Bronchial epithelial cell (primary cell): Measurements from ENCODE around the gene ARHGAP42. TPM values are rescaled to one million over a fixed set of nuclear protein-coding genes. Genes with fewer than 3 reads are reported as not detected.
"Not testable (repeated sequence)": the region's sequence is repeated elsewhere in the genome, so short reads cannot be mapped to it uniquely, and the experiment has no call there.

ENCODE experiments used
- DNase-seq: peaks from one replicate; pipeline ENCODE4 v3.0.0-alpha.2; 2010; ENCODE audit warnings: low read depth
- FAIRE-seq: peaks from 2 replicates; lab custom pipeline; 2011; peaks lifted over from hg19 to GRCh38; lab: Jason Lieb, UNC
- H3K27me3 ChIP-seq: 2 replicates; pipeline ENCODE4 v1.5.1; 2011; ENCODE audit warnings: low read length; ENCODE audit not compliant: control insufficient read depth, insufficient read depth
- H3K36me3 ChIP-seq: 2 replicates; pipeline ENCODE4 v1.5.1; 2011; ENCODE audit warnings: low read length; ENCODE audit not compliant: control insufficient read depth, insufficient read depth
- H3K4me3 ChIP-seq: 2 replicates; pipeline ENCODE4 v1.5.1; 2011; ENCODE audit warnings: mild to moderate bottlenecking, low read depth, low read length, control low read depth
- total RNA-seq: library from RNA; depleted of rRNA; stranded (reverse); fragments of >200 nt; gene quantifications from 2 replicates; pipeline ENCODE4 v1.2.1, GENCODE V29; 2014
- TF ChIP-seq, protein P1 (sequence below): IDR thresholded peaks from 2 replicates; pipeline ENCODE4 v1.5.1; 2011; ENCODE audit warnings: mild to moderate bottlenecking, moderate library complexity, low read length, control low read depth, inconsistent platforms; ENCODE audit not compliant: insufficient read depth, severe bottlenecking

The ARHGAP42 gene
- total RNA-seq, 1 donor from 2014 or later = 5.3 TPM

DNA sequence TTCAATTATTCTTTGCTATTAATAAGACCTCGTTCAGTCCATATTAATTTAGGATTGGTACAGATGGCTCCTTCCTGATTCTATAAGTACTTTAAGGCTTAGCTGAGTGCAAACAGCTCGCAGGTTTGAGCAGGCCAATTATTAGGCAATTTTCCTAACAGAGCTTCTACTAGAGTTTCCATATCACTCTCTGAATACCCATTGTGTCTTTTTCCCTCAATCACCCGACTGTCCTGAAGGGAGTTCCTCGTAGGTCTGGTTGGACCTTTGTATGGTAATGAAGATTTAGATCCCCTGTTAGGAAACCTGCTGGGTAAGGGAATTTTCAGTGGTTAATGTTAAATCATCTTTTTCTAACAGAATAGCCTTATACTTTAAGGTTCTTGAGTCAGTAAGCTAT is 61.1 kb downstream of the ARHGAP42 start:
- Histone ChIP-seq H3K36me3 (no peaks in the 10 kb centered on the region), H3K27me3 (no peaks in the 10 kb centered on the region), H3K4me3 (no peak overlapping the region)
- DNase-seq (no peak), FAIRE-seq (no peak)
- TF ChIP-seq, protein P1, sequence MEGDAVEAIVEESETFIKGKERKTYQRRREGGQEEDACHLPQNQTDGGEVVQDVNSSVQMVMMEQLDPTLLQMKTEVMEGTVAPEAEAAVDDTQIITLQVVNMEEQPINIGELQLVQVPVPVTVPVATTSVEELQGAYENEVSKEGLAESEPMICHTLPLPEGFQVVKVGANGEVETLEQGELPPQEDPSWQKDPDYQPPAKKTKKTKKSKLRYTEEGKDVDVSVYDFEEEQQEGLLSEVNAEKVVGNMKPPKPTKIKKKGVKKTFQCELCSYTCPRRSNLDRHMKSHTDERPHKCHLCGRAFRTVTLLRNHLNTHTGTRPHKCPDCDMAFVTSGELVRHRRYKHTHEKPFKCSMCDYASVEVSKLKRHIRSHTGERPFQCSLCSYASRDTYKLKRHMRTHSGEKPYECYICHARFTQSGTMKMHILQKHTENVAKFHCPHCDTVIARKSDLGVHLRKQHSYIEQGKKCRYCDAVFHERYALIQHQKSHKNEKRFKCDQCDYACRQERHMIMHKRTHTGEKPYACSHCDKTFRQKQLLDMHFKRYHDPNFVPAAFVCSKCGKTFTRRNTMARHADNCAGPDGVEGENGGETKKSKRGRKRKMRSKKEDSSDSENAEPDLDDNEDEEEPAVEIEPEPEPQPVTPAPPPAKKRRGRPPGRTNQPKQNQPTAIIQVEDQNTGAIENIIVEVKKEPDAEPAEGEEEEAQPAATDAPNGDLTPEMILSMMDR = no peak

DNA sequence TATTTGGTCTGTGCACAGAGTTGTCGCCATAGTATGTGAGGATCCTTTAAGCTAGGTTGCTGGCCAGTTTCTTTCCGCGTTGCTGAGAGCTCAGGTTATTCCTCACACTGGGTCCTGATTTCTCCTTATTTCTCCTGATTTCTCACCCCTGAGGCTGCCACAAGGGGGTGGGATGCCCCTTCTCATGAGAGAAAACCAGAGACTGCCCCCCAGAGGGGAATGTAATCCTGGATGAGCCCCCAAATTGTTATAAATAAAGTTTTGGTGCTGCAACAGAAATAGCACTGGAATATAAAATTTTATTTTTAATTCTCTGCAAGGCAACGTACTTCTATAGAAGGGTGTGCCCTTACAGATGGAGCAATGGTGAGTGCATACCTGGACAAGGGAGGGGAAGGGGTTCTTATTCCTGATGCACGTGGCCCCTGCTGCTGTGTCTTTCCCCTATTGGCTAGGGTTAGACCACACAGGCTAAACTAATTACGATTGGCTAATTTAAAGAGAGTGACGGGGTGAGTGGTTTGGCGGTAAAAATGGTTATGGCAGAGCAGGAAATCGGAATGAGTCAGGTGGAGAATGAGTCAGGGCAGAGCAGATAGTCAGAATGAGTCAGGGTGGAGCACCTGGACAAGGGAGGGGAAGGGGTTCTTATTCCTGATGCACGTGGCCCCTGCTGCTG is 62.9 kb downstream of the ARHGAP42 start:
- H3K27me3 ChIP-seq, H3K4me3 ChIP-seq, FAIRE-seq, H3K36me3 ChIP-seq, DNase-seq: not testable (repeated sequence)

DNA sequence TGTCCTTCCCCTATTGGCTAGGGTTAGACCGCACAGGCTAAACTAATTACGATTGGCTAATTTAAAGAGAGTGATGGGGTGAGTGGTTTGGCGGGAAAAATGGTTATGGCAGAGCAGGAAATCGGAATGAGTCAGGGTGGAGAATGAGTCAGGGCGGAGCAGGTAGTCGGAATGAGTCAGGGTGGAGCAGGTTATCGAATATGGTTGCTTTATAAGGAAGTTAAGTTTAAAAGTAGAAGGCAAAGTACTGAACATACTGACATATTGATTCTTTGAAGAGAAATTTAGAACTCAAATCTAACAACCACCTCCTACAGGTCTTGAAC is 63.4 kb downstream of the ARHGAP42 start:
- H3K36me3 ChIP-seq, DNase-seq, H3K27me3 ChIP-seq, H3K4me3 ChIP-seq, FAIRE-seq: not testable (repeated sequence)

DNA sequence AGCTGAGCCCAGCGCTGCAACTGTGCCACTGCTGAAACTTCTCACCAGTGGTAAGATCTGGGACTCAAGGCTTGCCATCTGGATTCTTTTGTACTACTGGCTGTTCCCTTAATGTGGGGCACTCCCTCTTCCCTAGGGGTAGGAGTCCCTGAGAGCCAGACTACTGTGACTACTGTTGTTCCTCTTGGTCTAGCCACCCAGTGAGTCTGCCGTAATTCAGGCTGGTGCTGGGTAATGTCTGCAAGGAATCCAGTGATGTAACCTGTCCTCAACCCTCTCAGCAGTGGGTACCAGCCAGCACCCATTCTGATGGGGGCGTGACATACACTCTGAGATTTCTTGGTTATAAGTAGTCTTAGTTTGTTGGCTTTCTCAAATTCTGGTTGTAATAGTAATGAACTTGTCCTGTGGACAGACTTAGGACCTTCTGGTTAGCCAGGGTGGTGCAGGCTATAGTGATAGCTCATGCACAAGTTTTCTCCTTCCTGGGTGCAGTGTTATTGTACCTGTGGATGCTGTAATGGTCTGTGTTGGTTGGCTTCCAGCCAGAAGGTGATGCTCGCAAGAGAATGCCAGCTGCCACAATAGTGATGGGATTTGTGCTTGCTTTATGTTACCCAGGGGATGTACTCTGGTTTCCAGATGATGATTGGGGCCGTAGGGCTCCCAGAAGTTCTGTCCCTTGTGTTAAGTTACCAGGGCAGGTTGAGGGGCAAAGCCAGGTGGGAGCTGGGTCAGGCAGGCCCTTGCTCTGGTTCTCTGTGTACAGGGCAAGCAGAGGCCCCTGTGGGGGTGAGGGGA is 65.5 kb downstream of the ARHGAP42 start:
- Histone ChIP-seq H3K36me3 (no peaks in the 10 kb centered on the region), H3K27me3 (no peaks in the 10 kb centered on the region), H3K4me3 (no peak overlapping the region)
- FAIRE-seq (no peak), DNase-seq (no peak)
- TF ChIP-seq, protein P1 = no peak

DNA sequence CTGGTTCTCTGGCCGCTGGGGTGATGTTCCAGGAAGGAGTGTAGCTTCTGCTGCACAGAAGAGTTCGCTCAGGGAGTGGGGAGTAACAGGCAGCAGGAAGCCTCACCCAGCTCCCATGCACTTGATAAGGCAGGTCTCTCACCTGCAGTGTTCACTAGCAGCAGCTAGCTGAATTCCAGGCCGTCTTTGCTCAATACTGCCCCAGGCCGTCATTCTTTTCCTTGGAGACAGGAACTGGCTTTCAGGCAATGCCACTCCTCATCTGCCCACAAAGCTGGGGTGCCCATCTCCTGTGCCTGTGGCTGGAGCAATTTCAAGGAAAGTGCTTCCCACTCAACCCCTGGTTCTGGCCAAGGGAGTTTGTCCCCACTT is 66.1 kb downstream of the ARHGAP42 start:
- FAIRE-seq (no peak), DNase-seq (peak; percentile 73)
- Histone ChIP-seq H3K4me3 (no peak overlapping the region), H3K36me3 (no peaks in the 10 kb centered on the region), H3K27me3 (no peaks in the 10 kb centered on the region)
- TF ChIP-seq, protein P1 = no peak

DNA sequence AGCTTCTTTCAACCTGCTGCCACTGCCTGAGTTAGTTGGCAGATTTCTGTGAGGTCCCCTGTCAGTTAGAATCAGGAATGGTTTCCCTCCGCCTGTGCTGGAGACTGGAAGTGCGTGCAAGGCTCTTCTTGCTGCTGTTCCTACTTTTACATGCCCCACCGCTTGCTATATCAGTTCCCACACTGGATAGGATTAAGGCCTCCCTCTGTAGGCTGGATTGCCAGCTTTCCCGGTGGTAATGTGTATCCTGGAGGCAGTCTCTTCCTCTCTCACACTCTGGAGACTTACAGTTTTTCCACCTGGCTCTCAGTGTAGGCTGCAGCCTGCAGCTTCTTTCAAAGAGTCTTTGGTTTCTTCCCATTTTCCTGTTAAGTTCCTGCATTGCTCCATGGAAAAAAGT is 66.5 kb downstream of the ARHGAP42 start:
- DNase-seq (no peak), FAIRE-seq (no peak)
- no peak overlapping the region for H3K4me3 ChIP-seq
- TF ChIP-seq, protein P1 = no peak
- no peaks in the 10 kb centered on the region for H3K27me3 ChIP-seq
- no peaks in the 10 kb centered on the region for H3K36me3 ChIP-seq

DNA sequence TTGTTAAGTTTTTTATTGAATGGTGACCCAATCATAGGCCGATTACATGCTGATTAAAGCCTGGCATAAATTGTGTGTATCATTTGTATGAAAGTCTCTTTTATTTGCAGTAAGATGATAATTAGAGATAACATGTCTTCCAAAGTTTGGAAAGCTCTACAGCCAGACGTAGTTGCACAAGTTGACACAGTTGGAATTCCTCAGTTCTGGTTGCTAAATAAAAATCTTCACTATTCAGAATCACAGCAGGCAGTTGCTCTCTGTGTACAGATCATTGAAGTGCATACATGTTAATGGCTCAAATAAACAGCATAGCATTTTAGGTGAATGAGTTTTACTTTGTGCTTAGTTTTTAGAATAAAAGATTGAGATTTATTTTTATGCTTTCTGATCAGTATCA is 69.5 kb downstream of the ARHGAP42 start:
- TF ChIP-seq, protein P1 = no peak
- Histone ChIP-seq H3K27me3 (no peaks in the 10 kb centered on the region), H3K36me3 (no peaks in the 10 kb centered on the region), H3K4me3 (no peak overlapping the region)
- DNase-seq (no peak), FAIRE-seq (no peak)
